Natural killer cell (primary cell): Measurements from ENCODE around the gene TMEM170B. TPM values are rescaled to one million over a fixed set of nuclear protein-coding genes. Genes with fewer than 3 reads are reported as not detected.

Experiments used
- ATAC-seq, 3 donors: fragments of 150-1000 bp in 2 of 3; fragments of 200-7000 bp in 1 of 3; cut with Tn5 transposase; 1 replicate in 1 of 3; 2 replicates in 2 of 3; pipeline ENCODE4 v1.10.0; 2021; ENCODE audit warnings: mild to moderate bottlenecking in 2 of 3, moderate library complexity in 2 of 3
- DNase-seq, 2 donors: peaks; one replicate each; pipeline versions ENCODE4 v3.0.0 to v3.0.0-alpha.2; 2013 to 2021; ENCODE audit warnings: mixed read lengths in 1 of 2
- H3K27ac ChIP-seq: one replicate; pipeline ENCODE4 v1.5.1; 2013; ENCODE audit warnings: mild to moderate bottlenecking, low read length
- H3K27me3 ChIP-seq: one replicate; pipeline ENCODE4 v1.6.1; 2013; ENCODE audit warnings: low read length; ENCODE audit not compliant: control insufficient read depth, insufficient read depth
- H3K36me3 ChIP-seq: one replicate; pipeline ENCODE4 v1.6.1; 2013; ENCODE audit warnings: low read length; ENCODE audit not compliant: control insufficient read depth, insufficient read depth
- H3K4me1 ChIP-seq: one replicate; pipeline ENCODE4 v1.6.1; 2013; ENCODE audit warnings: low read length; ENCODE audit not compliant: control insufficient read depth, insufficient read depth
- H3K4me3 ChIP-seq: one replicate; pipeline ENCODE4 v1.5.1; 2013; ENCODE audit warnings: low read length
- H3K9me3 ChIP-seq: one replicate; pipeline ENCODE4 v1.6.1; 2013; ENCODE audit warnings: low read length; ENCODE audit not compliant: control insufficient read depth, insufficient read depth
- H3K27ac Mint-ChIP-seq, 2 donors: one replicate each; pipeline ENCODE4 v1.8.0; 2022; ENCODE audit warnings: mild to moderate bottlenecking in 2 of 2, mixed read lengths in 2 of 2, moderate library complexity in 1 of 2
- H3K27me3 Mint-ChIP-seq, 2 donors: one replicate each; pipeline ENCODE4 v1.8.0; 2022; ENCODE audit warnings: low read depth in 2 of 2, mixed read lengths in 2 of 2
- H3K36me3 Mint-ChIP-seq: one replicate; pipeline ENCODE4 v1.8.0; 2022; ENCODE audit warnings: mixed read lengths
- H3K4me1 Mint-ChIP-seq, 2 donors: one replicate each; pipeline ENCODE4 v1.8.0; 2022; ENCODE audit warnings: mixed read lengths in 2 of 2
- H3K4me3 Mint-ChIP-seq: one replicate; pipeline ENCODE4 v1.8.0; 2022; ENCODE audit warnings: mild to moderate bottlenecking, moderate library complexity, mixed read lengths
- H3K9me3 Mint-ChIP-seq, 2 donors: one replicate each; pipeline ENCODE4 v1.8.0; 2022; ENCODE audit warnings: mixed read lengths in 2 of 2
- CTCF ChIP-seq: fragments of 200-600 bp; IDR thresholded peaks from one replicate; pipeline ENCODE4 v1.8.0; 2022; ENCODE audit warnings: antibody characterized with exemption
- WGBS: methylation state at CpG from one replicate; pipeline ENCODE4 v1.1.7; 2013; ENCODE audit warnings: missing lambda C conversion rate; ENCODE audit not compliant: insufficient coverage; 5-methylcytosine and 5-hydroxymethylcytosine counted together
- intact Hi-C: fragments of 100-400 bp; cut with micrococcal nuclease; formaldehyde crosslinking; loops from one replicate; pipeline ENCODE4 v1.14.2; 2022
- total RNA-seq, 4 donors: library from RNA; stranded (reverse); fragments of 120-200 nt in 1 of 4; gene quantifications; one replicate each; pipeline versions ENCODE4 v1.2.3 to v1.2.4, GENCODE V29; 2013 to 2022

TMEM170B gene
- total RNA-seq, 3 donors from 2014 or later (not counting 1 experiment from before 2014, with no cell fraction given) = 1.8 to 3.6 (median 2.5) TPM

GRCh38 chr6:11625302-11625701 lies 87.8 kb downstream of the TMEM170B start:
- H3K27ac Mint-ChIP-seq = no peak overlapping the region
- no peaks in the 10 kb centered on the region for H3K36me3 Mint-ChIP-seq
- H3K9me3 Mint-ChIP-seq = no peaks in the 10 kb centered on the region
- no peaks in the 10 kb centered on the region for H3K4me1 Mint-ChIP-seq
- TF ChIP-seq CTCF = no peak
- WGBS = 94% methylated on average over 8 of the region's 8 CpGs
- Histone ChIP-seq H3K27ac (no peak overlapping the region), H3K36me3 (no peaks in the 10 kb centered on the region), H3K4me3 (no peak overlapping the region), H3K4me1 (no peaks in the 10 kb centered on the region), H3K9me3 (no peaks in the 10 kb centered on the region), H3K27me3 (no peaks in the 10 kb centered on the region)
- DNase-seq (no peak), ATAC-seq (no peak)
- H3K4me3 Mint-ChIP-seq = no peak overlapping the region
- H3K27me3 Mint-ChIP-seq = peaks cover 5 to 8% of the 10 kb centered on the region in 2 donors
- intact Hi-C loops = no loop called here

- Histone ChIP-seq H3K36me3 (no peaks in the 10 kb centered on the region), H3K27me3 (no peaks in the 10 kb centered on the region), H3K4me3 (no peak overlapping the region), H3K27ac (no peak overlapping the region), H3K9me3 (no peaks in the 10 kb centered on the region), H3K4me1 (no peaks in the 10 kb centered on the region)
- TF ChIP-seq CTCF = no peak
- Mint-ChIP-seq H3K36me3 (no peaks in the 10 kb centered on the region), H3K9me3 (no peaks in the 10 kb centered on the region), H3K4me3 (no peak overlapping the region), H3K27ac (no peak overlapping the region), H3K4me1 (no peaks in the 10 kb centered on the region), H3K27me3 (peaks cover 6 to 11% of the 10 kb centered on the region in 2 donors)
- intact Hi-C loops = no loop called here
- DNase-seq (no peak), ATAC-seq (no peak)
- WGBS = 88% methylated on average over 6 of the region's 8 CpGs
Observed at GRCh38 chr6:11626356-11626755, 88.8 kb downstream of the TMEM170B start.

- no peak overlapping the region for H3K27ac ChIP-seq
- Mint-ChIP-seq H3K9me3 (no peaks in the 10 kb centered on the region), H3K4me3 (no peak overlapping the region), H3K36me3 (no peaks in the 10 kb centered on the region), H3K27me3 (peaks cover 3 to 11% of the 10 kb centered on the region in 2 donors), H3K27ac (no peak overlapping the region), H3K4me1 (no peaks in the 10 kb centered on the region)
- no peak for ATAC-seq
- DNase-seq = no peak
- TF ChIP-seq CTCF = no peak
- H3K9me3 ChIP-seq = no peaks in the 10 kb centered on the region
- H3K36me3 ChIP-seq = no peaks in the 10 kb centered on the region
- no peak overlapping the region for H3K4me3 ChIP-seq
- no peaks in the 10 kb centered on the region for H3K4me1 ChIP-seq
- H3K27me3 ChIP-seq = no peaks in the 10 kb centered on the region
- intact Hi-C loops = no loop called here
Observed at GRCh38 chr6:11628562-11628961, 91.0 kb downstream of the TMEM170B start.

GRCh38 chr6:11631008-11631407 lies 93.5 kb downstream of the TMEM170B start:
- Mint-ChIP-seq H3K4me1 (no peaks in the 10 kb centered on the region), H3K27me3 (peaks cover 3 to 11% of the 10 kb centered on the region in 2 donors), H3K36me3 (no peaks in the 10 kb centered on the region), H3K4me3 (no peak overlapping the region), H3K9me3 (no peaks in the 10 kb centered on the region), H3K27ac (no peak overlapping the region)
- 79% methylated on average over 7 of the region's 7 CpGs for WGBS
- H3K4me1 ChIP-seq = no peaks in the 10 kb centered on the region
- no peak for DNase-seq
- no peak overlapping the region for H3K27ac ChIP-seq
- intact Hi-C loops = no loop called here
- H3K9me3 ChIP-seq = no peaks in the 10 kb centered on the region
- no peak overlapping the region for H3K4me3 ChIP-seq
- H3K27me3 ChIP-seq = no peaks in the 10 kb centered on the region
- no peak for TF ChIP-seq CTCF
- no peak for ATAC-seq
- no peaks in the 10 kb centered on the region for H3K36me3 ChIP-seq
